ENCODE data around the gene EN2.

EN2 gene

GRCh38 chr7:155418304-155418703, 39.6 kb upstream of the EN2 start:
- Histone ChIP-seq H3K36me3 (ENCODE audit: control insufficient read depth, insufficient read depth, low read length) (no peaks in the 10 kb centered on the region), H3K4me1 (ENCODE audit: control insufficient read depth, insufficient read depth, low read length) (no peaks in the 10 kb centered on the region), H3K4me3 (ENCODE audit: insufficient read depth, low read depth, low read length) (no peak overlapping the region), H3K27ac (ENCODE audit: insufficient read depth, low read depth, low read length, poor library complexity, severe bottlenecking) (no peak overlapping the region), H3K27me3 (ENCODE audit: control insufficient read depth, insufficient read depth, low read length, poor library complexity, severe bottlenecking) (no peaks in the 10 kb centered on the region), H3K9me3 (ENCODE audit: control insufficient read depth, low read length) (no peaks in the 10 kb centered on the region)
- WGBS, 2 experiments, result 91% methylated on average over 12 of the region's 12 CpGs

DNA sequence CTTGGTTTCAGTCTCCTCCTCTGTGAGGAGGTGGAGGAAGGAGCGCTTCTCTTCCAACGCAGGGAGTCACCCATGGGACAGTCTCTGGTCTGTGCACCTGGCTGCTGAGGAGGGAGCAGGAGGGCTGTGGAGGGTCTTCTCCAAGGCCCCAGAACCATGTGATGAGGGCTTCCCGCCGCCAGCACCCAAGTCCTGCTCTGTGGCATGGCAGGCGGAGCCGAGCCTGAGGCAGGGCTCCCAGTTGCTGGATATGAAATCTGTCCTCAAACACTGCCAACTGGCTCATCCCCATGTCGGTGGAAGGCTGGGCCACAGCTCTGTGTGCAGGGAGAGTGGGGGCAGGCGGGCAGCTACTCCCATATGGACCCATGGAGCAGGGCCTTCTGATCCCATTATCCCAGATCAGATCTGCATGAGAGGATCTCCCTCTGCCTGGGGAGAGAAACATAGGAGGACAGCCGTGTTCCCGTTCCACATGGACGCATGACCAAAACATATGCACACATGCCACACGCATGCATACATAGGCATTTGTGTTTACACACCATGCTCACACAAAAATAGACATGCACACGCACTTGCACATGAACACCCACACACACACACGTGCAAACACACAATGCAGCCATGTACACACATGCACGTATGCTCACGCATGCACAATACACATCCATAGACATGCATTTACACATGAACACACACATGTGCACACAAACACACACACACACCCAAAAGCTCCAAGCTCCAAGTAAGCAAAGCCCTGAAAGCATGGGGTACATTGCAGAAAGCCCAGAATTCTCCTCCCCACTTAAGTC, 38.8 kb upstream of the EN2 start:
- H3K36me3 ChIP-seq (ENCODE audit: control insufficient read depth, insufficient read depth, low read length), result no peaks in the 10 kb centered on the region
- H3K4me3 ChIP-seq (ENCODE audit: insufficient read depth, low read depth, low read length), result no peak overlapping the region
- WGBS, 2 experiments, result 94 to 95% methylated on average over 16 of the region's 16 CpGs
- no peaks in the 10 kb centered on the region for H3K9me3 ChIP-seq (ENCODE audit: control insufficient read depth, low read length)
- H3K27me3 ChIP-seq (ENCODE audit: control insufficient read depth, insufficient read depth, low read length, poor library complexity, severe bottlenecking), result no peaks in the 10 kb centered on the region
- no peak overlapping the region for H3K27ac ChIP-seq (ENCODE audit: insufficient read depth, low read depth, low read length, poor library complexity, severe bottlenecking)
- no peaks in the 10 kb centered on the region for H3K4me1 ChIP-seq (ENCODE audit: control insufficient read depth, insufficient read depth, low read length)

- no peaks in the 10 kb centered on the region for H3K27me3 ChIP-seq (ENCODE audit: control insufficient read depth, insufficient read depth, low read length, poor library complexity, severe bottlenecking)
- H3K36me3 ChIP-seq (ENCODE audit: control insufficient read depth, insufficient read depth, low read length), result no peaks in the 10 kb centered on the region
- WGBS, 2 experiments, result 91 to 92% methylated on average over 8 of the region's 8 CpGs
- H3K4me3 ChIP-seq (ENCODE audit: insufficient read depth, low read depth, low read length), result no peak overlapping the region
- no peaks in the 10 kb centered on the region for H3K9me3 ChIP-seq (ENCODE audit: control insufficient read depth, low read length)
- no peak overlapping the region for H3K27ac ChIP-seq (ENCODE audit: insufficient read depth, low read depth, low read length, poor library complexity, severe bottlenecking)
- H3K4me1 ChIP-seq (ENCODE audit: control insufficient read depth, insufficient read depth, low read length), result no peaks in the 10 kb centered on the region
These were observed 37.8 kb upstream of the EN2 start for GRCh38 chr7:155420116-155420515.

- H3K4me3 ChIP-seq (ENCODE audit: insufficient read depth, low read depth, low read length), result no peak overlapping the region
- no peak overlapping the region for H3K27ac ChIP-seq (ENCODE audit: insufficient read depth, low read depth, low read length, poor library complexity, severe bottlenecking)
- H3K27me3 ChIP-seq (ENCODE audit: control insufficient read depth, insufficient read depth, low read length, poor library complexity, severe bottlenecking), result no peaks in the 10 kb centered on the region
- no peaks in the 10 kb centered on the region for H3K36me3 ChIP-seq (ENCODE audit: control insufficient read depth, insufficient read depth, low read length)
- no peaks in the 10 kb centered on the region for H3K4me1 ChIP-seq (ENCODE audit: control insufficient read depth, insufficient read depth, low read length)
- no peaks in the 10 kb centered on the region for H3K9me3 ChIP-seq (ENCODE audit: control insufficient read depth, low read length)
- WGBS, 2 experiments, result 77 to 79% methylated on average over 10 of the region's 10 CpGs
These were observed 35.8 kb upstream of the EN2 start for GRCh38 chr7:155422151-155422550.

GRCh38 chr7:155422599-155423336, 35.2 kb upstream of the EN2 start:
- H3K27ac ChIP-seq (ENCODE audit: insufficient read depth, low read depth, low read length, poor library complexity, severe bottlenecking), result no peak overlapping the region
- no peaks in the 10 kb centered on the region for H3K4me1 ChIP-seq (ENCODE audit: control insufficient read depth, insufficient read depth, low read length)
- H3K27me3 ChIP-seq (ENCODE audit: control insufficient read depth, insufficient read depth, low read length, poor library complexity, severe bottlenecking), result no peaks in the 10 kb centered on the region
- 93 to 94% methylated on average over 19 of the region's 19 CpGs for WGBS, 2 experiments
- H3K9me3 ChIP-seq (ENCODE audit: control insufficient read depth, low read length), result no peaks in the 10 kb centered on the region
- no peaks in the 10 kb centered on the region for H3K36me3 ChIP-seq (ENCODE audit: control insufficient read depth, insufficient read depth, low read length)
- no peak overlapping the region for H3K4me3 ChIP-seq (ENCODE audit: insufficient read depth, low read depth, low read length)

- no peaks in the 10 kb centered on the region for H3K27me3 ChIP-seq (ENCODE audit: control insufficient read depth, insufficient read depth, low read length, poor library complexity, severe bottlenecking)
- WGBS, 2 experiments, result 91 to 94% methylated on average over 24 of the region's 24 CpGs
- H3K36me3 ChIP-seq (ENCODE audit: control insufficient read depth, insufficient read depth, low read length), result no peaks in the 10 kb centered on the region
- no peak overlapping the region for H3K27ac ChIP-seq (ENCODE audit: insufficient read depth, low read depth, low read length, poor library complexity, severe bottlenecking)
- no peak overlapping the region for H3K4me3 ChIP-seq (ENCODE audit: insufficient read depth, low read depth, low read length)
- no peaks in the 10 kb centered on the region for H3K4me1 ChIP-seq (ENCODE audit: control insufficient read depth, insufficient read depth, low read length)
- H3K9me3 ChIP-seq (ENCODE audit: control insufficient read depth, low read length), result no peaks in the 10 kb centered on the region
These were observed 34.3 kb upstream of the EN2 start for GRCh38 chr7:155423337-155424285.

GRCh38 chr7:155424301-155425010, 33.5 kb upstream of the EN2 start:
- Histone ChIP-seq H3K27ac (ENCODE audit: insufficient read depth, low read depth, low read length, poor library complexity, severe bottlenecking) (no peak overlapping the region), H3K9me3 (ENCODE audit: control insufficient read depth, low read length) (no peaks in the 10 kb centered on the region), H3K4me3 (ENCODE audit: insufficient read depth, low read depth, low read length) (no peak overlapping the region), H3K4me1 (ENCODE audit: control insufficient read depth, insufficient read depth, low read length) (no peaks in the 10 kb centered on the region), H3K27me3 (ENCODE audit: control insufficient read depth, insufficient read depth, low read length, poor library complexity, severe bottlenecking) (peaks cover under 1% of the 10 kb centered on the region), H3K36me3 (ENCODE audit: control insufficient read depth, insufficient read depth, low read length) (no peaks in the 10 kb centered on the region)
- 93 to 96% methylated on average over 22 of the region's 22 CpGs for WGBS, 2 experiments

DNA sequence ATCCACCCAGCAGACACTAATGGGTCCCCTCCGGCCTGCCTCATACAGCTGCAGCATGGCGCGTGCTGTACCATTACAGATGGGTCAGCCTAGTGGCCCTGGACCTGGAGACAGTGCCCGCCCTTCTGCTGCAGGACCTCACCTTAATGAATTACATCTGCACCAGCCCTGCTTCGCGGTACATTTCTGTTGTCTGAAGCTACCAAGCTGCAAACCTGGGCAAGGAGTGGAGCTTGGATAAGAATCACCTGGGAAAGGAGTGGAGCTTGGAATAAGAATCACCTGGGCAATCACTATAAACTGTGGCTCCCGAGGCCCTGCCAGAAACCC, 33.0 kb upstream of the EN2 start:
- no peaks in the 10 kb centered on the region for H3K4me1 ChIP-seq (ENCODE audit: control insufficient read depth, insufficient read depth, low read length)
- H3K36me3 ChIP-seq (ENCODE audit: control insufficient read depth, insufficient read depth, low read length), result no peaks in the 10 kb centered on the region
- H3K4me3 ChIP-seq (ENCODE audit: insufficient read depth, low read depth, low read length), result no peak overlapping the region
- WGBS, 2 experiments, result 94% methylated on average over 7 of the region's 7 CpGs
- H3K9me3 ChIP-seq (ENCODE audit: control insufficient read depth, low read length), result no peaks in the 10 kb centered on the region
- H3K27me3 ChIP-seq (ENCODE audit: control insufficient read depth, insufficient read depth, low read length, poor library complexity, severe bottlenecking), result peaks cover 6% of the 10 kb centered on the region
- H3K27ac ChIP-seq (ENCODE audit: insufficient read depth, low read depth, low read length, poor library complexity, severe bottlenecking), result no peak overlapping the region

DNA sequence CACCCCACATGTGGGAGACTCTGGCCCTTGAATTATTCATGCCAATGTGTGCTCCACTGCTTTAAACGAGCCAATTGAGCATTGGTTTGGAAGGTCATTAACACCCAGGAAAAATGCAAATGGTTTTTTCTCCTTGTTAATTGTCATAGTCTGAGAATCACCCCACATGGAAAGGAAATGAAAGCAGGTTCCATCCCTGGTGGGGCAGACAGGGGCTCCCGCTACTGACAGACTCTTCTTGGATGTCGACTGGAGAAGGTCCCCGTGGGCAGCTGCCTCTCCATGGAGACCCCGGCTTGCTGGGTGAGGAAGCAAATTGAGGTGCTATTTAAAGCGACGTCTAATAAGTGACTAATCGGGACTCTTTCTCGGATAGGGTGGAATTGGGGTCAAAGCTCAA, 32.0 kb upstream of the EN2 start:
- 85 to 90% methylated on average over 9 of the region's 9 CpGs for WGBS, 2 experiments
- Histone ChIP-seq H3K9me3 (ENCODE audit: control insufficient read depth, low read length) (no peaks in the 10 kb centered on the region), H3K36me3 (ENCODE audit: control insufficient read depth, insufficient read depth, low read length) (no peaks in the 10 kb centered on the region), H3K4me3 (ENCODE audit: insufficient read depth, low read depth, low read length) (no peak overlapping the region), H3K4me1 (ENCODE audit: control insufficient read depth, insufficient read depth, low read length) (no peaks in the 10 kb centered on the region), H3K27ac (ENCODE audit: insufficient read depth, low read depth, low read length, poor library complexity, severe bottlenecking) (no peak overlapping the region), H3K27me3 (ENCODE audit: control insufficient read depth, insufficient read depth, low read length, poor library complexity, severe bottlenecking) (peaks cover 9% of the 10 kb centered on the region)

All from ectodermal cell (in vitro differentiated cells).